ENCODE measurements around the gene RCOR1. TPM values are rescaled to one million over a fixed set of nuclear protein-coding genes. Genes with fewer than 3 reads are reported as not detected.
A peak's percentile ranks its signal among the peaks of the same experiment; 100 is the strongest.

The RCOR1 gene
- total RNA-seq, 1 experiment from 2014 or later: 34.1 TPM

DNA sequence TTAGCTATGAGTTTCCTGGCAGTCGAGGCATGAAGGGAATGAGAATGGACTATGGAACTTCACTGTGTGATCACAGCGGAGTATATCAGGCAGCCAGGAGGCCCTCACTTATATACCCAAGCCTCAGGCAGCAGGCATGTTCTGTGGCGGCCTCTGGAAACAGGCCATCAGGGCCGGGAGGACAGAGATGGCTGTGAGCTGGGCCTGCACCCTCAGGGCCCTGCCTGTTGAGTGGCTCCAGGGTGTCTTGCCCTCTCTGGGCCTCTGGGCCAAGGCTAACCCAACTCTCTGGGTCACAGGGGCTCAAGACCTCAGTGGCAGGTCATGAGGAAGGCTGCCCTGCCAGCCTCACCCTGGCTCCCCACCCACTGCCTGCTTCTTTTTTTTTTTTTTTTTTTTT is 33.9 kb upstream of the RCOR1 start:
- Mint-ChIP-seq H3K27ac (no peak overlapping the region), H3K4me3 (no peak overlapping the region), H3K9me3 (peaks cover 3 to 4% of the 10 kb centered on the region in 2 experiments; a peak in 2 of 5 replicates), H3K4me1 (0 out of 4 replicates have a peak, but pooled peaks cover 2% of the 10 kb centered on the region in 2 experiments), H3K27me3 (ENCODE audit: low read depth) (no peaks in the 10 kb centered on the region; the same call in 1 of the 2 replicates), H3K36me3 (ENCODE audit: insufficient read depth in 1 of 3, low read depth in 3 of 3) (no peaks in the 10 kb centered on the region; a peak in 1 of 7 replicates)
- Histone ChIP-seq H2BK15ac (ENCODE audit: low read depth, low read length) (no peak overlapping the region), H3K79me2 (ENCODE audit: insufficient read depth, low read length) (no peaks in the 10 kb centered on the region), H2BK5ac (ENCODE audit: insufficient read length, low read length) (no peak overlapping the region), H3T11ph (ENCODE audit: low read length) (no peak overlapping the region), H4K20me1 (ENCODE audit: control insufficient read depth, insufficient read depth, insufficient read length) (no peaks in the 10 kb centered on the region), H3K4ac (ENCODE audit: low read depth, low read length) (no peak overlapping the region), H4K91ac (ENCODE audit: insufficient read length, low read depth, low read length) (no peak overlapping the region), H3K14ac (ENCODE audit: insufficient read depth, low read length) (0 out of 2 replicates have a peak overlapping the region, but pooled peaks have one; percentile 13), H2AFZ (ENCODE audit: low read length) (no peak overlapping the region), H3K4me2 (ENCODE audit: insufficient read depth, insufficient read length, low read length) (no peak overlapping the region), H2AK5ac (ENCODE audit: insufficient read length, low read length) (no peak overlapping the region), H4K5ac (ENCODE audit: insufficient read length, low read depth, low read length) (no peak overlapping the region), H4K8ac (replicated peaks; ENCODE audit: insufficient read length, low read depth, low read length) (no peak overlapping the region), H3K56ac (ENCODE audit: insufficient read length, low read depth, low read length) (no peak overlapping the region), H2BK20ac (ENCODE audit: low read depth, low read length, poor library complexity, severe bottlenecking) (no peak overlapping the region), H3K9ac (ENCODE audit: extremely low read depth, insufficient read length, low read length) (no peak overlapping the region), H3K27ac (ENCODE audit: insufficient read length, low read depth, low read length) (no peak overlapping the region), H3K18ac (ENCODE audit: insufficient read length, low read depth, low read length) (no peak overlapping the region), H2BK12ac (ENCODE audit: insufficient read length, low read depth, low read length) (no peak overlapping the region), H3K79me1 (ENCODE audit: insufficient read depth, low read depth, low read length, poor library complexity, severe bottlenecking) (no peaks in the 10 kb centered on the region), H3K9me3 (ENCODE audit: control insufficient read depth, low read depth, low read length) (no peaks in the 10 kb centered on the region), H3K27me3 (ENCODE audit: insufficient read depth, low read length) (no peaks in the 10 kb centered on the region), H2BK120ac (ENCODE audit: low read depth, low read length, poor library complexity, severe bottlenecking) (no peak overlapping the region), H3K4me1 (ENCODE audit: insufficient read depth, low read length) (no peaks in the 10 kb centered on the region), H3K23me2 (ENCODE audit: insufficient read length, low read depth, low read length, poor library complexity, severe bottlenecking) (peaks cover 7% of the 10 kb centered on the region), H3K23ac (ENCODE audit: insufficient read length, low read depth, low read length) (no peak overlapping the region)
- TF ChIP-seq, protein P1, sequence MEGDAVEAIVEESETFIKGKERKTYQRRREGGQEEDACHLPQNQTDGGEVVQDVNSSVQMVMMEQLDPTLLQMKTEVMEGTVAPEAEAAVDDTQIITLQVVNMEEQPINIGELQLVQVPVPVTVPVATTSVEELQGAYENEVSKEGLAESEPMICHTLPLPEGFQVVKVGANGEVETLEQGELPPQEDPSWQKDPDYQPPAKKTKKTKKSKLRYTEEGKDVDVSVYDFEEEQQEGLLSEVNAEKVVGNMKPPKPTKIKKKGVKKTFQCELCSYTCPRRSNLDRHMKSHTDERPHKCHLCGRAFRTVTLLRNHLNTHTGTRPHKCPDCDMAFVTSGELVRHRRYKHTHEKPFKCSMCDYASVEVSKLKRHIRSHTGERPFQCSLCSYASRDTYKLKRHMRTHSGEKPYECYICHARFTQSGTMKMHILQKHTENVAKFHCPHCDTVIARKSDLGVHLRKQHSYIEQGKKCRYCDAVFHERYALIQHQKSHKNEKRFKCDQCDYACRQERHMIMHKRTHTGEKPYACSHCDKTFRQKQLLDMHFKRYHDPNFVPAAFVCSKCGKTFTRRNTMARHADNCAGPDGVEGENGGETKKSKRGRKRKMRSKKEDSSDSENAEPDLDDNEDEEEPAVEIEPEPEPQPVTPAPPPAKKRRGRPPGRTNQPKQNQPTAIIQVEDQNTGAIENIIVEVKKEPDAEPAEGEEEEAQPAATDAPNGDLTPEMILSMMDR (conservative IDR thresholded peaks at IDR 0.05): no peak
- no peak for DNase-seq
- no CpG with 5 or more reads among the region's 4 CpGs for WGBS (ENCODE audit: extremely low coverage, insufficient read length, low lambda C conversion rate)
